Measurements from ENCODE around the gene SCMH1.
"Not testable (repeated sequence)": the region's sequence is repeated elsewhere in the genome, so short reads cannot be mapped to it uniquely, and the experiment has no call there.

Gene SCMH1

DNA sequence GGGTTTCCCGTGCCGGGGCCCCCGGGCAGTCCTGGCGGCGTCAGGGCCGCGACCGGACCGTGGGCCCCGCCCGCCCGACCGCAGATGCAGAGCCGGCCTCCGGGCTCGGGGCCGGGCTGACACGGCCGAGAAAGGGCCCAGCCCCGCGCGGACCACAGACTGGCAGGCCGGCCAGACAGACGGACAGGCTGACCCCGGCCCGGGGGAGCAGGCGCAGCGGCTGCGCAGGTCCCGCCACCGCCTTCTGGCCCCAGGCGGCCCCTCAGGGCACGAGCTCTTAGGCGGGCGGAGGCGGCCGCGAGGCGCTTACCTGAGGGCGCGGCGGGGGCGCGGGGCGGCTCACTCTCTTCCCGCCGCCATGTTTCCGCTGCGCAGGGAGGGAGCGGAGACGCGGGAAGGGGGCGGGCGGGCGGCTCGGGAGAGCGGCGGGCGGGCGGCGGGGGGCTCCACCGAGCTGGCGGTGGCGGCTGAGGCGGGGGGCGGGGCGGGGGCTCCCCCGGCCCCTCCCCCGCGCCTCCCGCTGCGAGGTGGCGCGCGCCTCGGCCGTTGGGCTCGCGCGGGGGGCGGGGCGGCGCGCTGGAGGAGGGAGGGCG lies at the start of gene SCMH1:
Gene SCMH1 (minus strand): TSS at position 558 of the 593 bp plus-strand sequence. CDS start 56,173 bp downstream, outside the sequence.
- peak; percentile 58 for DNase-seq (ENCODE audit: low read depth)

DNA sequence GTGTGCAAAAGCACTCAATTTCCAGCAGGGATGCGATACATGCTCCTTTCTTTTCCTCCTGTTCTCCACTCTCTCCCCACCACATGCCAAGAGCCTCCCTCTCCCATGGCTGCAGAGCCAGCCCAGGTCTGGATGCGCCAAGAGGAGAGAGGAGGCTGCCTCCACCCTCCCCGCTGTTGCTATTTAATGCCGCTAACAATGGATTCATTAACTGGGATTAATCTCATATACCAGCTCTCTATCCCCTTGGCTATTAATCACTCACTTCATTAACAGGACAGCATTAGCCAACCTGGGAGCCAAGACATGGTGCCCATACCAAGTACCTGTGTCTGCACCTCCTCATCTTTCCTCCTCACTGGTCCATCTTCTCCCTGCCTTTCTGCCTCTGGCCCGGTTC lies 49.1 kb upstream of the SCMH1 start:
- DNase-seq (ENCODE audit: low read depth), result no peak

DNA sequence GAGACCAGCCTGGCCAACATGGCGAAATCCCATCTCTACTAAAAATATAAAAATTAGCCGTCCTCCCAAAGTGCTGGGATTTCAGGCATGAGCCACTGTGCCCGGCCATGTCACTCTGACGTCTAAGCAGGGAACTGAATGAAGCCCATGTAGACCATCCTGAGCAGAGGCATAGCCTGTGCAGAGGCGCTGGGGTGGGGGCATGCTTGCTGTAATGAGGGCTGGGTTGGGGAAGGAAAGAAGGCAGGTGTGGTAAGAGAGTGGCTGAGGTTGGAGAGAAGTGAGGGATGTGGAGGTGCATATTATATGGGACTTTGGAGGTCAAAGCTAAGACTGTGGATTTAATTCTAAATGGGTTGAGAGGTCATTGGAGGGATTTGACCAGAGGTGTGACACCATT lies 47.1 kb upstream of the SCMH1 start:
- no peak for DNase-seq (ENCODE audit: low read depth)

DNA sequence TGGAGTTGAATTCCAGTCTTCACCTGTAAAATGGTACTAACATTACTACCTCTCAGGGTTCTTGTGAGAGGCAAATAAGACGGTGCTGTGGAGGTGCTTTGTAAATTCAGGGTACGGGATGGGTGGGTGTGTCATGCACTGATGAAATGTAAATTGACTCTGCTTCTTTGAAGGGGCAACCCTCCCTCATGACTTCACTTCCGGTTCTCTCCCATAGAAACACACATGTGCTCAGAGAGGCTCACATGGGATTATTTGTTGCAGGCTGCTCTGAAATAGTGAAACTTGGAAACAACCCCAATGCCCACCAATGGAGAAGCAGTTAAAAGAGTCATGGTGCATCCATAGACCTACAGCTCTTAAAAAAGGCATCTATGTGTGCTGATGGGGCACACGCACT lies 44.9 kb upstream of the SCMH1 start:
- DNase-seq (ENCODE audit: low read depth), result peak; percentile 9

DNA sequence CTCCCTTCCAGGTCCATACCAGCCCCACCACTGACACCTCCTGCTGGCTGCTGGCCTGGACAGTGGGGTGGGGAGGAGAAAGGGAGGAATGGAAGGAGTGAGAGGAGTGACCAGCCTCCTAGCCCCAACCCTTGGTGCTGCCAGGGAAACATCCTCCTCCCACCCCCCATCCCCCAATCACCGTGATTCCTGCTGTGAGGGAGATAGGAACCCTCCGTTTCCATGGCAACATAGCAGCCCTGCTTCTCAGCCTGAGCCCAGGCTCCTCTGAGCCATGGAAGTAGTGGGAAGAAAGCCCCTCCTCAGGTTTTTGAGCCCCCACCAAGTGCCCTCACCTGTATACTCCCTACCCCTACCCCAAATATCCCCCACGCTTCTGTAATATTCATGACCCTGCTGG lies 44.4 kb upstream of the SCMH1 start:
- DNase-seq (ENCODE audit: low read depth), result no peak

DNA sequence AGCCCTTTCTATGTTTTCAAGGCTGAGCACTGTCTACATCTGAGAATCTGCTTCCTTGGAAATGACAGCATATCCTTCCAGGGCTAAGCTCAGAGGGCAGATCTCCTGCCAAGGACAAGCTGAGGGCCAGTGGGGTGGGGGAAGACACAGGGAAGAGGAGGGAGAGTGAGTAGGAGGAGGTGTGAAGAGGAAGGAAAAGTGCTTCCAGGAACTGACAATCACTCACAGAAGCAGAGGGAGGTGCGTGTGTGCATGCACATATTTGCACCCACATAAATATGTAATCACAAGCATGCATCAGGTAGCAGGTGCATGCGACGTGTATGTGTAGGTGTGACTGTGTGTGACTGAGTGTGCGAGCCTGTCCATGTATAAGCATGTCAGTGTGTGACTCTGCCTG lies 43.7 kb upstream of the SCMH1 start:
- no peak for DNase-seq (ENCODE audit: low read depth)

DNA sequence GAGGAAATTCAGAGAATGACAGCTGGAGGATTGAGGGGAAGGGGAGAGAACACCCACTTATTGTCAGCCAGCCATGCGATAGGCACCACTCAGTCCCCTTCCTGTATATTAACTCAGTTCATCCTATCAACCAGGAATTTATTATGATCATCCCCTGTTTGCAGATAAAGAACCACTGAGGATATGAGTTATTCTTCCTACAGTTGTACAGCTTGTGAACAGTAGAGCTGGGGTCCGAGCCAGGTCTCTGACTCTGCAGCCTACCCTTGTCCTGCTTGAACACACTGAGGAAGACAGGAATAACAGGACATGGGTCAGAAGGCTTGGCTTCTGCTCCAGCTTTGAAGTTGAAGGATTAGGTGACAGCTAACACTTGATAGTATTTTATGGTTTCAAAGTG lies 42.0 kb upstream of the SCMH1 start:
- no peak for DNase-seq (ENCODE audit: low read depth)

DNA sequence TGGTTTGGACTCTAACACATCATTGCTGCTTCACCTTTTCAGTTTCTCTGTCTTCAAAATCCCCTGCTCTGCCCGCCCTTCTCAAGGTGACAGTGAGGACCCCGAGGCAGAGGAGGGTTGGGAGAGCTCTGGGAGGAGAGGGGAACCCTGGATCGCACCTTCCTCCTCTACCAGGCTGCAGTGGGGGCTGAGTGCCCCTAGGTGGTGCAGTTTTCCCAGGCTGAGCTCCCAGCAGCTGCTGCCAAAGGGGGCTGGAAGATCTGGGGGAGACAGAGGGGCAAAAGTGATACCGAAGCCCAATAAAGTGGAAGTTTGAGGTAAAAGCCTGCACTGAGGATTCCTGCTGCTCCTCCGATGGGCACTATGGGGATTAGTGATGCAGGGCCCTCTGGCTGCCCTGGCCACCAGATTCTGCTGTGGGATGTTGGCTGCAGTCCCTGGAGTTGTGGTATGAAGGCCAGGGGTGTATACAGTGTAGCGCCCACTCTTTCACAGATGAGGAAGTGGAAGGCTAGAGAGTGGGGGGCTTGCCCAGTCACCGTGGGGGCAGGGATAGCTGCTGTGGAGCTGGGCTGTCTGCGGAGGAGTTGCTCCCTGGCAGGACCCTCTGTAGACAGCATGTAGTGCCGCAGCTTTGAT lies 40.7 kb upstream of the SCMH1 start:
- peak; percentile 47 for DNase-seq (ENCODE audit: low read depth)

DNA sequence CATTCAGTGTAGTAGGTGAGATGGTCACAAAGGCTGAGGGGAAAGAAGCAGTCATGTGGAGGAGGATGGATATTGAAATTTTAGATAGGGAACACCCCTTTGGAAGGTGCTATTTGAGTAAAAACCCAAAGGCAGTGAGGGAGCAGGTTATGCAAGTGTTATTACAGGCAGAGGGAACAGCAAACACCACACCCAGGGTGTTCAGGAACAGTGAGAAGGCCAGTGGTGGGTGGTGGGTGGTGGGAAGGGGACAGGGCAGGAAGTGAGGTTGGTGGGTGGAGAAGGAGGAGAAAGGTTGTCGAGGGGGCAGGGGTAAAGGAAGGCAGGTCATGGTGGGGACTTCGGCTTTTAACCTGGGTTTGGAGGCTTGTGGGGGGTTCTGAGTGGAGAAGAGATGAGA lies 39.2 kb upstream of the SCMH1 start:
- no peak for DNase-seq (ENCODE audit: low read depth)

DNA sequence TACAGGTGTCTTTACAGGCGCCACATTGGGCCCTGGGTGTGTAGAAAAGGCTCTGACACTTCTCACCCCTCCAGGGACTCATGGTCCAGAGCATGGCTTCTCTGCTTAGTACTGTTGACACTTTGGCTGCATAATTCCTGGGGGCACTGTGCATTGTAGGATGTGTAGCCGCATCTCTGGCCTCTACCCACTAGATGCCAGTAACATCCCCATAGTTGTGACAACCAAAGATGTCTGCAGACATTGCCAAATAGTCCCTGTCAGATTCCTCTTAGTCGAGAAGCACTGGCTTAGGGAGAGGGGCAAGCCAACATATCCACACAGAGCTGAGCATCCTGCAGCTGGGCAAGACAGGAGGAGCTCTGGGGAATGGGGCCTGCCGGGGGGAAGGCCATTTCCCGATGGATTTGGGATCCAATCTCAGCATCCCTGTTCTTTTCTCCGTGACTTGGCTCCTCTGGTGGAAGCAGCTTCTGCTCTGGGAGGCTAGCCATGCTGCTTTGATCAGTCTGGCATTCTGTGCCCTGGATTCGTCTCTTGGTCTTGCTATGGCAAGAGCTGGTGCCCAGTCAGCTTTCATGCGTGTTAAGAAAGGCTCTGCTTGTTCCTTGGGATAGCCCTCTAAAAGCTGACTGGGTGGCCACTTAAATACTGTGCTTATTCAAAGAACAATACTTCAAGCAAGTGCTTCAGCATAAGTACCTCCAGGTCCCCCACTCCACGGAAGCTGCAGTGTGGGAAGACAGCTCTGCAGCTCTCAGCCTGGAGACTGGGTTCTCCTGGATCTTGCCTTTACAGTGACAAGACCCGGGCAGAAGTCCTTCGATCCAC lies 38.3 kb upstream of the SCMH1 start:
- peak; percentile 11 for DNase-seq (ENCODE audit: low read depth)

DNA sequence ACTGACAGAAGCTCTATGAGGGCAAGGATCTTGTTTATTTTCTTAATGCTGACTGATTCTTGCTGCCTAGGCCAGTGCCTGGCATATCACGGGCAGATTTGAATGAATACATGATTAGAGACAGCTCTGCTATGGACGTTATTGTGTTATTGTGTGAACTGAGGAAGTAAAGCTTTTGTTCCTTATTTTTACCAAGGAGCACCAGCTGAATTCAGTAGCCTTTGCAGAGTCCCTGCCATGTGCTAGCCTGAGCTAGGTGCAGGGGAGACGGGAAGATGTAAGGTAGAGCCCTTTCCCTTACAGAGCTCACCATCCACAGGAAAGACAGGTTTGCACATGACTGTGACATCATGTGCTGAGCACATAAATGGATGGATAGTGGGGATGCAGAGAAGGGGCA lies 36.0 kb upstream of the SCMH1 start:
- DNase-seq (ENCODE audit: low read depth), result no peak

DNA sequence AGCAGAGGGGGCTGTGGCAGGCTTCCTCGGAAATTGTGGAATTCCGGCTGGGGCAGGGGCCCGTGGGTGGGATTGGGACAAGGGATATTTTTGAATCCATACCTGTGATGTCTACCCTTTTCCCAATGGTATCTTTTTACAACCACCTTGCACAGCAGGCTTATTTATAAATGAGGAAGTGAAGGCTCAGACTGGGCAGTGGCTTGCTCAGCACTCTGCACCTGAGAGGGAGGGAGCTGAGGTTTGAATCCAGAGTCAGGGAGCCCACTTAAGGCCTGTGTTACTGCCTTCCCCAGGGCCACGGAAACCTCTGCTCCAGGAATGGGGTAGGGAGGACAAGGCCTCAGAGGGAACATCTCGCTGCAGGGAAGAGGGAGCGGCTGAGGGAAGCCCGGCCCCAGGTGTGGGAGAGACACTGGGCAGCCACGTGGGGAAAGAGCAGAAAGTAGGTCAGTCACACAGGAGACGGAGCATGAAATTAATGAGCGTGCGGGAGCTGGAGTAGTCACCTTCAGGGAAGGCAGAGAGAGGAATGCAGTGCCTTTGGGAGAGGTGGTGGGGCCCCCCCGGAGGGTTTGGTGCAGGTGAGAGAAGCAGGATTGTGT lies 35.4 kb upstream of the SCMH1 start:
- no peak for DNase-seq (ENCODE audit: low read depth)

DNA sequence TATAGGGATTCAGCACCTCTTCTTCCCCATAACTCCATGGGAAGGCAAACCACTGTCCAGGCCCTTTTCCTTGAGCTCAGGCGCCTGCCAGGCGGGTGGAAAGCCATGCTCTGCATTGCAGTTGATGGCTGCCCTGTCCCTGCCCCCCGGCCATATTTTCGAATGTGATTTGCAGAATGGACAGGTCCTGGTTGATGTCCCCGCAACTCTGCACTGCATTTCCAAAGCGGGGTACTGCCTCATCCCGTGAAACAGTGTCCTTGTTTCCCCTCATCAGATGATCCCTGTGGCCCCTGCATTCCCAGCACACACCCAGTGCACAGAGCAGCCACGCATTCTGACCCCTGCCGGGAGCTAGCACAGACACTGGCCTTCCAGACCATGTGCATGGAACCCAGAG lies 33.7 kb upstream of the SCMH1 start:
- DNase-seq (ENCODE audit: low read depth), result no peak

DNA sequence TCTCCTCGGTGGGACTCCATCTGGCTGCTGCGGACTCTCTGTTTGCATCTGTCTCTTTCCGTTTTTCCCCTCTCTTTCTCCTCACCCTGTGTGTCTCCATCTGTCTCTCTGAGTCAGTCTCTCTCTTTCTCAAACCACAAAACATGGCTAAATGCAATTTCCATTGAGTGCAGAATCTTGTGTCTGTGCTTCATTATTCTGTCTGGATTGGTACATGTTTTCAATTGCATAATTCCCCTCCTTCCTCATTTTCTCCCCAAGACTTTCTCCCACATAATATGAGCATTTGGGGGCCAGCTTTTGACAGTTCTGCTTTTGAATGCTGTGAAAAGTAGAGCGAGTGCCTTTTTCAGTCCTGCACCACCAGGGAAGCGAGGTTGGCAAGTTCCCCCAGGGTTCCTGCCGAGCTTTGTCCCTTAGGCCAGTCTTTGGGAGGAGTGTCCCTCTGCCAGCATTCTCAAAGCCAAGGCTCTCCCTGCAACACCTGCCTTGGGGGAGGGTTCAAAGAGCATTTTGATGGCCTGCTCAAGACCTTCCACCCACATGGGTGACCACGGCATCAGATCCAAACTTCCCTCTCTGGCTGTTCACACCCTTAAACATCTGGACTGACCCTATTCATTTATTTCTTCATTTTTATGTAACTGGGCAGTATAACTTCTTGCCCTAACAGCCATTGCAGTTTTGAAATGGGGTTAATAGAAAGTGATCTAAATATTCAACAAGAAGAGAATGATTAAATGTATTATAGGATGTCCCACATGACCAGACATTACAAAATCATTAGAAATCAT lies 32.8 kb upstream of the SCMH1 start:
- no peak for DNase-seq (ENCODE audit: low read depth)

DNA sequence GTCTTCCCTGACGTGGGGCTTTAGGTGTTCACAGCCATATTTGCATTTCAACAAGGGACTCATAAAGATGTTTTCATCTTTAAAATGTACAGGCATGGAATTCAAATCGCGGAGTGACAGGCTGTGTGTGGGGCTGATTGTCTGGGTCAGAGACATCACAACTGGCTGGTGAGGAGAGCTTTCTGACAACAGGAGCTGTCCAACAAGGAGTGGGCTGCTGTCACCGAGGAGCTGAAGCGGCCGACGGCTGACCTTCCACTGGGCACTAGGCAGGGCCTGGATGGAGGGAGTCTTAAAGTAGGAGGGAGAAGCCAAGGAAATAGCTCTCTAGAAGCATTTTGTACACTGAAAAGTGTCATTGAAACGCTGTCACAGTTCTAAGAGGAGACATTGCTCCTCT lies 30.5 kb upstream of the SCMH1 start:
- no peak for DNase-seq (ENCODE audit: low read depth)

DNA sequence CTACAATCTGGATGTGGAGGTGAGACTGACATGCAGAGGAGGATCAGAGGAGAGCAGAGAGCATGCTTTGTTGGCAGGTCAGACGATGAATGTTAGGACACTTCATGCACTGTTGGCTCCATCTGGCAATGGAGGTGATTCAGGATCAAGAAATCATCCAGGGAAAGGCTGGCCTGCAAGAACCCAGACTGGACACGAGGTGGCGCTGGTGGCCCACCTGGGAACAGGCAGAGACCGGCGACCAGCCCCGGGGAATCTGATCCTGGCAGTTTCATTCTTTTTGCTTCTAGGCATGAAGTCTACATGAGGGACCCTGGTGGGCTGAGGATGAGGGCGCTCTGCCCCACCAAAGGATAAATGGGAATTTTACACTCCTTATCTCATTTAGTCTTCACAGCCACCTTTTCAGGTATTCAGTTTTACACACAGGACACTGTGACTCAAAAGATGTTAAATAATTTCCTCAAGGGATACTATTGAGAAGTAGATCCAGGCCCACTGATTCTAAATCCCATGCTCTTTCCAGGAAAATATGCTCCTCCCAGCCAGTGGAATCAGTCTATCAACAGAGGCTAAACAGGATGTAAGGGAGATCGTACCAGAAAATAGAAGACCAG lies 26.2 kb upstream of the SCMH1 start:
- peak; percentile 75 for DNase-seq (ENCODE audit: low read depth)

DNA sequence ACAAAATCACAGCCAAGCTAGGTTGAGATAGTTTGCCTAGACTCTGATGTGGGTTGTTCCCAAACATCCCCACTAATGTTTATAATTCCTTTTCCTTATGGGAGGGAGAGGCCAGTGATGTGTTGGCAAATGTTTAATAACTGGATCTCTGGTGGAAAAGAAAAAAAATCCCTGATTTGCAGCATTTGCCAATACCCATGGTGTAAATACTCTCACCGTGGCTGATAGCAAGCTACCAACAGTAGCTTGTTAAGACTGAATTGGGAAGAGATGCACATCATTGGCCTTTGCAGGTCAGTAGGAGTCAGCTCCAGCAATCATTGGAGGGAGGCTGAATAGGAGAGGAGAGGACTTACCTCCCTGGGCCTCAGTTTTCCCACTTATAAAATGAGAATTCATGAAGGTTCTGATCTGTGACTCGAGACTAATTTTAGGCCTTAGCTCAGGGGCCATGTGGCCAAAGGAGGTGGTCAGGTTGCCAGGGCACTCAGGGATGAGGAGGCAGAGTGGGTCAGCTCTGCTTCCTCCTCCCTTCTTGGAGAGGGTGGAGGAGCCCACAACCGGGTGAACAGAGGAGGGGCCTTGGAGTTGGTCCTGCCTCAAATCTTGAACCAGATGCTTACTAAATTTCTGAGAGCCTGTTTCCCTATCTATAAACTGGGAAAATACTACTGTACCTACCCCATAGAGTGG lies 20.0 kb upstream of the SCMH1 start:
- no peak for DNase-seq (ENCODE audit: low read depth)

DNA sequence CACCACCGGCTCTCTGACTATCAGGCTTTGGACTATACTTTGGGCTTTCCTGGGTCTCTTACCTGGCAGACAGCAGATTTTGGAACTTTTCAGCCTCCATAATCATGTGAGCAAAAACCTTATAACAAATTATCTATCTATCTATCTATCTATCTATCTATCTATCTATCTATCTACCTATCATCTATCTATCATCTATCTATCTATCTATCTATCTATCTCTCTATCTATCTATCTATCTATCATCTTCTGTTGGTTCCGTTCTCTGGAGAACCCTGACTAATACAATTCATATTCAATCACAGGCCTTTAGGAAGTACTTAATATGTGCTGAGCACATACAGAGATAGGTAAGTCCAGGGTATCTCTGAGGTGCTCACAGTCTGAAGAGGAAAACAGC lies 18.7 kb upstream of the SCMH1 start:
- no peak for DNase-seq (ENCODE audit: low read depth)

DNA sequence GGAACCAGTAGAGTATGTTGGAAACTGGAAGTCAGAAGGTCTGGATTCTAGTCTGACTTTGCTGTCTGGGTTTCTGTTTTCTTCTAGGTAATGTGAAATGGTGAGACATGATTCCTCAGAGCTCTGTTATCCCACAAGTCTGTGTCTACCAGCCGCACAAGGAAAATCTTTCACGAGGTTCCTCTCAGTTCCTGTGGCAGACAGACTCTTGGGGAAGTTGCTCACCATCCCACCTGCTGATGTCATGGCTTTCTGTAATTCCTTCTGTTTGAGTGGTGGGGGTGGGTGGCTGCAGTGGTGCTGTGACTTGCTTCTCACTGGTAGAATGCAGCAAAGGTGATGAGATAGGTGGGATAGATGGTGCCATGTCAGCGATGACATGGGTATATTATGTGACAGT lies 17.1 kb upstream of the SCMH1 start:
- no peak for DNase-seq (ENCODE audit: low read depth)

DNA sequence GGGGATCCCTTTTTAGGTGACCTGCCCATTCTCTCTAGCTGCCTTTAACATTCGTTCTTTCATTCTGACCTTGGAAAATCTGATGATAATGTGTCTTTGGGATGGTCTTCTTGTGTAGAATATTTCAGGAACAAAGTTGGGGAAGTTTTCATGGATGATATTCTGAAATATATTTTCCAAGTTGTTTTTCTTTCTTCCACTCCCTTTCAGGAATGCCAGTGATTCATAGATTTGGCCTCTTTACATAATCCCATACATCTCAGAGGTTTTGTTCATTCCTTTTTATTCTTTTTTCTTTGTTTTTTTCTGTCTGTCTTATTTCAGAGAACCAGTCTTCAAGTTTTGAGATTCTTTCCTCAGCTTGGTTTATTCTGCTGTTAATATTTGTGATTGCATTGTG lies 13.9 kb upstream of the SCMH1 start:
- peak; percentile 49 for DNase-seq (ENCODE audit: low read depth)

DNA sequence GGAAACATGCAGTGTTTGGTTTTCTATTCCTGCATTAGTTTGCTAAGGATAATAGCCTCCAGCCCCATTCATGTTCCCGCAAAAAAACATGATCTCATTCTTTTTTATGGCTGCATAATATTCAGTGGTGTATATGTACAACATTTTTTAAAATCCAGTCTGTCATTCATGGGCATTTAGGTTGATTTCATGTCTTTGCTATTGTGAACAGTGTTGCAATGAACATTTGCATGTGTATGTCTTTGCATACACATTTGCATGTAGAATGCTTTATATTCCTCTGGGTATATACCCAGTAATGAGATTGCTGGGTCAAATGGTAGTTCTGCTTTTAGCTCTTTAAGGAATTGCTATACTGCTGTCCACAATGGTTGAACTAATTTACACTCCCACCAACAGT lies 9.0 kb upstream of the SCMH1 start:
- DNase-seq (ENCODE audit: low read depth), result not testable (repeated sequence)
